ENCODE results near the gene PPP1R10. TPM values are rescaled to one million over a fixed set of nuclear protein-coding genes. Genes with fewer than 3 reads are reported as not detected.
A peak's percentile ranks its signal among the peaks of the same experiment; 100 is the strongest.

PPP1R10 gene
- total and polyA plus RNA-seq, 2 of the 13 experiments (the other 11 are each of a cell fraction or from before 2014, with no cell fraction given) = 26.3 to 38.4 TPM

- TF ChIP-seq GABPA (IDR thresholded peaks at IDR 0.05; ENCODE audit: low read depth, low read length) (no peak; the same call in 1 of the 2 replicates), GABPA (CRISPR knock-in tag; IDR thresholded peaks at IDR 0.05; ENCODE audit: low read depth) (no peak), PTBP1 (IDR thresholded peaks at IDR 0.05; ENCODE audit: low read depth, low read length, poor library complexity, severe bottlenecking) (no peak), ZNF790 (CRISPR knock-in tag; IDR thresholded peaks at IDR 0.05; ENCODE audit: borderline replicate concordance) (no peak), PATZ1 (CRISPR knock-in tag; IDR thresholded peaks at IDR 0.05) (peak; percentile 95), YY1 (IDR thresholded peaks at IDR 0.05; ENCODE audit: insufficient read depth, insufficient replicate concordance, low read depth, low read length) (peak; percentile 33), CHD4 (IDR thresholded peaks at IDR 0.05; ENCODE audit: borderline replicate concordance, low read length) (0 out of 2 replicates have a peak, but pooled peaks have one; percentile 58), ZSCAN5A (CRISPR knock-in tag; IDR thresholded peaks at IDR 0.05; ENCODE audit: borderline replicate concordance) (0 out of 2 replicates have a peak, but pooled peaks have one; percentile 60), ARID2 (CRISPR knock-in tag; IDR thresholded peaks at IDR 0.05; ENCODE audit: borderline replicate concordance) (0 out of 2 replicates have a peak, but pooled peaks have one; percentile 57), SP5 (CRISPR knock-in tag; IDR thresholded peaks at IDR 0.05; ENCODE audit: borderline replicate concordance, low read depth) (peak; percentile 46), FOXA1 (IDR thresholded peaks at IDR 0.05) (no peak), FOXA1 (CRISPR knock-in tag; IDR thresholded peaks at IDR 0.05) (peak; percentile 62), ATAD3A (CRISPR knock-in tag; IDR thresholded peaks at IDR 0.05) (no peak), FOXC1 (CRISPR knock-in tag; IDR thresholded peaks at IDR 0.05; ENCODE audit: borderline replicate concordance) (peak; percentile 10; the same call in 1 of the 2 replicates), MXD3 (CRISPR knock-in tag; IDR thresholded peaks at IDR 0.05) (peak; percentile 35; the same call in 1 of the 2 replicates), DZIP1 (CRISPR knock-in tag; IDR thresholded peaks at IDR 0.05) (no peak), RARA (CRISPR knock-in tag; IDR thresholded peaks at IDR 0.05) (no peak; the same call in none of the 2 replicates), TFE3 (CRISPR knock-in tag; IDR thresholded peaks at IDR 0.05) (0 out of 2 replicates have a peak, but pooled peaks have one; percentile 20), MXD1 (CRISPR knock-in tag; IDR thresholded peaks at IDR 0.05) (peak; percentile 74; the same call in 1 of the 2 replicates), PHF21A (CRISPR knock-in tag; IDR thresholded peaks at IDR 0.05) (no peak)
These were observed 60.8 kb downstream of the PPP1R10 start, which contains the start of gene GNL1 (continued) for GRCh38 chr6:30556066-30556905.
